Chondrocyte (in vitro differentiated cells): Measurements from ENCODE around the gene EPGN. TPM values are rescaled to one million over a fixed set of nuclear protein-coding genes. Genes with fewer than 3 reads are reported as not detected.
"Not testable (repeated sequence)": the region's sequence is repeated elsewhere in the genome, so short reads cannot be mapped to it uniquely, and the experiment has no call there.

Experiments
- DNase-seq: peaks from one replicate; pipeline ENCODE4 v3.0.0; 2021; ENCODE audit warnings: mixed read lengths, low spot score
- H3K27ac Mint-ChIP-seq: one replicate; pipeline ENCODE4 v1.8.0; 2021; ENCODE audit warnings: mild to moderate bottlenecking, moderate library complexity, mixed read lengths; ENCODE audit not compliant: unreplicated experiment
- H3K27me3 Mint-ChIP-seq: 2 replicates; pipeline ENCODE4 v1.8.0; 2021; ENCODE audit warnings: low read depth, mixed read lengths
- H3K36me3 Mint-ChIP-seq: 2 replicates; pipeline ENCODE4 v1.8.0; 2021; ENCODE audit warnings: low read depth, mixed read lengths
- H3K4me1 Mint-ChIP-seq: 2 replicates; pipeline ENCODE4 v1.8.0; 2021; ENCODE audit warnings: low read depth, mild to moderate bottlenecking, mixed read lengths
- H3K4me3 Mint-ChIP-seq: one replicate; pipeline ENCODE4 v1.8.0; 2021; ENCODE audit warnings: mild to moderate bottlenecking, moderate library complexity, mixed read lengths; ENCODE audit not compliant: unreplicated experiment
- H3K9me3 Mint-ChIP-seq: 2 replicates; pipeline ENCODE4 v1.8.0; 2021; ENCODE audit warnings: low read depth, mixed read lengths
- total RNA-seq: library from RNA; stranded (reverse); gene quantifications from 3 replicates; pipeline ENCODE4 v1.2.1, GENCODE V29; 2021
- TF ChIP-seq, protein P1 (sequence below): fragments of 200-600 bp; sonication (generic); IDR thresholded peaks from 2 replicates; pipeline ENCODE4 v1.5.0; 2021; ENCODE audit warnings: antibody characterized with exemption, mild to moderate bottlenecking, moderate library complexity

EPGN gene
- total RNA-seq, 1 donor from 2014 or later: 0.62 TPM

DNA sequence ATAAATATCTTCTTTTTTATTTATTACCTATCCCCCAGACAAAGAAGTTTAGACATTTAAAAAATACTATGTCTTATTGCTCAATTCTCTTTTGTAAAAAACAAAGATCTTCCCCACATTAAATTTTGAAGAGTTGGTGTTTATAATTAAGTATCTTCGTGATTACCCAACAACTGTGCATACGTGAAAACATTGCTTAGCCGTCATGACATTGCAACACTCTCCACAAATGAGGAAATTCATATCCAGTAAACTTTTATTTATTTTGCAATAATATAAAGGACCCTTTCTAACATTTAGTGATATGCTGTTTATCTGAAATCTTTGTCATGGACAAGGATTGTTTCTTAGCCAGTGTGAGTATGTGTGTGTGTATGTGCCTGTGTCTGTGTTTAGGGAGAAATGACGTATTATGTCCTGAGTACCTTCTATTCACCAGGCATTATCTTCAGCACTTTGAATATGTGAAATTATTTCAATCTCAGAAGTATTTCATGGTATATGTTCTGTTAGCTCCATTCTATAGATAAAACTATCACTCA is 30.6 kb downstream of the EPGN start:
- H3K4me3 Mint-ChIP-seq: no peak overlapping the region
- peaks cover 5% of the 10 kb centered on the region for H3K36me3 Mint-ChIP-seq
- peaks cover 27% of the 10 kb centered on the region for H3K27me3 Mint-ChIP-seq
- no peak for DNase-seq
- no peak overlapping the region for H3K27ac Mint-ChIP-seq
- peaks cover 21% of the 10 kb centered on the region for H3K9me3 Mint-ChIP-seq
- TF ChIP-seq, protein P1, sequence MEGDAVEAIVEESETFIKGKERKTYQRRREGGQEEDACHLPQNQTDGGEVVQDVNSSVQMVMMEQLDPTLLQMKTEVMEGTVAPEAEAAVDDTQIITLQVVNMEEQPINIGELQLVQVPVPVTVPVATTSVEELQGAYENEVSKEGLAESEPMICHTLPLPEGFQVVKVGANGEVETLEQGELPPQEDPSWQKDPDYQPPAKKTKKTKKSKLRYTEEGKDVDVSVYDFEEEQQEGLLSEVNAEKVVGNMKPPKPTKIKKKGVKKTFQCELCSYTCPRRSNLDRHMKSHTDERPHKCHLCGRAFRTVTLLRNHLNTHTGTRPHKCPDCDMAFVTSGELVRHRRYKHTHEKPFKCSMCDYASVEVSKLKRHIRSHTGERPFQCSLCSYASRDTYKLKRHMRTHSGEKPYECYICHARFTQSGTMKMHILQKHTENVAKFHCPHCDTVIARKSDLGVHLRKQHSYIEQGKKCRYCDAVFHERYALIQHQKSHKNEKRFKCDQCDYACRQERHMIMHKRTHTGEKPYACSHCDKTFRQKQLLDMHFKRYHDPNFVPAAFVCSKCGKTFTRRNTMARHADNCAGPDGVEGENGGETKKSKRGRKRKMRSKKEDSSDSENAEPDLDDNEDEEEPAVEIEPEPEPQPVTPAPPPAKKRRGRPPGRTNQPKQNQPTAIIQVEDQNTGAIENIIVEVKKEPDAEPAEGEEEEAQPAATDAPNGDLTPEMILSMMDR: no peak
- H3K4me1 Mint-ChIP-seq: no peaks in the 10 kb centered on the region

DNA sequence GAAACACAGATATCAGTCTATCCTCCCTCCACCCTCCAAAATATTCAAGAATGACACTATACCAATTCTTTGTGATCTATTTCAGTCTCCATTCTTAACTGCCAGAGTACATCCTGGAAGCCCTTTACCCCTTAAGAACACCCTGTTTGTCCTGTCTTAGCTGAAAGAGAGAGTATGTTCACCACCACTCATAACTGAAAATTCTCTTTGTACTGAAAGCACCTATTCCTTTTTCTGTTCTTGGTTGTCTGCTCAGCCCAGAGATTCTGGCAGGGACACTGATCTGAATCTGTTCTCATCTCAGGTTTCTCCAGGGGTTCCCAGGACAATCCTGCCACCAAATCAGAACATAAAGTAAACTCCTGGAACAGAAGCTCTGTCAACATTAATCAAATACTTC is 31.2 kb downstream of the EPGN start:
- TF ChIP-seq, protein P1: no peak
- no peak for DNase-seq
- Mint-ChIP-seq H3K9me3 (peaks cover 26% of the 10 kb centered on the region), H3K4me3 (no peak overlapping the region), H3K27me3 (peaks cover 21% of the 10 kb centered on the region), H3K27ac (no peak overlapping the region), H3K4me1 (no peaks in the 10 kb centered on the region), H3K36me3 (peaks cover 7% of the 10 kb centered on the region)

DNA sequence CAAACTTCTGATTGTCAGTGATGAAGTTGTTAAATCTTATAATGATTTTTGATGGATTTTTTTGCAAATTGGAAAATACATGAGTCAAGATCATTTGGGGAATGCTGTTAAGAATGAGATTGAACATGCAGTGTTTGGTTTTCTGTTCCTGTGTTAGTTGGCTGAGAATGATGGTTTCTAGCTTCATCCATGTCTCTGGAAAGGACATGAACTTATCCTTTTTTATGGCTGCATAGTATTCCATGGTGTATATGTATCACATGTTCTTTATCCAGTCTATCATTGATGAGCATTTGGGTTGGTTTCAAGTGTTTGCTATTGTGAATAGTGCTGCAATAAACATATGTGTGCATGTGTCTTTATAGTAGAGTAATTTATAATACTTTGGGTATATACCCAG is 32.2 kb downstream of the EPGN start:
- H3K36me3 Mint-ChIP-seq, H3K4me3 Mint-ChIP-seq, H3K4me1 Mint-ChIP-seq, DNase-seq, H3K27ac Mint-ChIP-seq: not testable (repeated sequence)
- Mint-ChIP-seq H3K9me3 (peaks cover 34% of the 10 kb centered on the region), H3K27me3 (peaks cover 25% of the 10 kb centered on the region)

DNA sequence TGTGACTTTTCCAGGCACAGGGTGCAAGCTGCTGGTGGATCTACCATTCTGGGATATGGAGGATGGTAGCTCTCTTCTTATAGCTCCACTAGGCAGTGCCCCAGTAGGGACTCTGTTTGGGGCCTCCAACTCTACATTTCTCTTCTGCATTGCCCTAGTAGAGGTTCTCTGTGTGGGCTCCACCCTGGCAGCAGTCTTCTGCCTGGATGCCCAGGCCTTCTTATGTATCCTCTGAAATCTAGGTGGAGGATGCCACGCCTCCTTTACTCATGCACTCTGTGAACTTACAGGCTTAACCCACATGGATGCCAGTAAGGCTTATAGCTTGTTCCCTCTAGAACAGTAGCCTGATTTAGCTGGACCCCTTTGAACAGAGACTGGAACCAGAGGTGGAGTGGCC is 35.8 kb downstream of the EPGN start:
- Mint-ChIP-seq H3K9me3 (peaks cover 44% of the 10 kb centered on the region), H3K27ac (no peak overlapping the region), H3K4me1 (no peaks in the 10 kb centered on the region), H3K36me3 (peaks cover 8% of the 10 kb centered on the region), H3K4me3 (no peak overlapping the region), H3K27me3 (peaks cover 44% of the 10 kb centered on the region)
- TF ChIP-seq, protein P1: no peak
- DNase-seq: no peak

DNA sequence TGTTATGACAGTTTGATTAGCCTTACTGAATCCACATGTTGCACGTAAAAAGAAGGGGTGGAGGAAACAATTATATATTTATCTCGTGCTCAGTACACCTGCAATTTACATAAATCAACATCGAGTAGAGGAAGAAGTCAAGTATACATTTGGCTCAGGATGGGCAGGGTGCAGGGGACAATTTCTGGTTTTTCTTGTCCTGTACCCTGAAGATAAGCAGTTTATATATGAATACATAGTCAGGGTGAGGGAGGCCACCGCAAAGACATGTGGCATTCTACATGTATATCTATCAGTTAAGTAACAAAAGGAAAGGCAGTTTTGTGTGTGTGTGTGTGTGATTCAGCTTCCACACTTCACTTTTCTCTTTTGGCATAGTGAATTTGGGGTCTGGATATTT is 45.6 kb downstream of the EPGN start:
- DNase-seq: no peak
- no peaks in the 10 kb centered on the region for H3K36me3 Mint-ChIP-seq
- TF ChIP-seq, protein P1: no peak
- H3K9me3 Mint-ChIP-seq: no peaks in the 10 kb centered on the region
- H3K27me3 Mint-ChIP-seq: peaks cover 50% of the 10 kb centered on the region
- no peak overlapping the region for H3K27ac Mint-ChIP-seq
- no peak overlapping the region for H3K4me3 Mint-ChIP-seq
- no peaks in the 10 kb centered on the region for H3K4me1 Mint-ChIP-seq

DNA sequence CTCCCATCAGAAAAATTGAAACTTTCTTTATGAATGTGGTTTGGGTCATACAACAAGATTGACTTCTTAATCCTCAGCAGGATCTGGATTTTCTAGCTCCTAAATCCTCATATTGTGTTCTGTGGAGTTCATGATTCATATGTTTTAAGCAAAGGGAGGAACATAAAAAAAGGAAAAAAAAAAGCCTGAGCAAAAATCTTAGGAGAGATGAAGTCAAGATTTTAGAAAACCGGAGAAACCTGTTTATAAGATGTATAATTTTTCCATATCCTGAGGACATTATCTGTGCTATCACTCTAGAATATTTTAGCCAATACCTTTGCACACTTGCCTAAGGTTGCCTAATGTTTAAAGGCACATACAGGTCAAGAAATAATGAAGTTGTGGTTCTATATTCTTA is 49.7 kb downstream of the EPGN start:
- Mint-ChIP-seq H3K4me1 (no peaks in the 10 kb centered on the region), H3K9me3 (no peaks in the 10 kb centered on the region), H3K27ac (no peak overlapping the region), H3K4me3 (no peak overlapping the region), H3K36me3 (no peaks in the 10 kb centered on the region), H3K27me3 (peaks cover 42% of the 10 kb centered on the region)
- TF ChIP-seq, protein P1: no peak
- DNase-seq: no peak
